HepG2 (cell line): ENCODE results near the gene ENG. TPM values are rescaled to one million over a fixed set of nuclear protein-coding genes. Genes with fewer than 3 reads are reported as not detected.

Source experiments
- AHDC1 ChIP-seq: sonication (generic); formaldehyde crosslinking; IDR thresholded peaks from 2 replicates; pipeline ENCODE4 v1.5.1; 2020; ENCODE audit warnings: mild to moderate bottlenecking, missing genetic modification reagents, borderline replicate concordance
- ATAD3A ChIP-seq: sonication (generic); formaldehyde crosslinking; IDR thresholded peaks from 2 replicates; pipeline ENCODE4 v1.4.0; 2020; ENCODE audit warnings: missing genetic modification reagents
- ATF6 ChIP-seq: sonication (generic); formaldehyde crosslinking; conservative IDR thresholded peaks from 2 replicates; pipeline ENCODE4 v1.4.0; 2020; ENCODE audit warnings: missing genetic modification reagents
- FOSL2 ChIP-seq: sonication (generic); formaldehyde crosslinking; IDR thresholded peaks from 2 replicates; pipeline ENCODE4 v1.4.0; 2020; ENCODE audit warnings: missing genetic modification reagents
- FOXA1 ChIP-seq, 2 experiments: fragments of 450-650 bp in 1 of 2; sonication (generic) in 1 of 2; formaldehyde crosslinking in 1 of 2; IDR thresholded peaks; 2 replicates each; pipeline versions ENCODE4 v1.4.0 to v1.6.1; 2016 to 2020; ENCODE audit warnings: missing genetic modification reagents in 1 of 2
- ISL2 ChIP-seq: sonication (generic); formaldehyde crosslinking; IDR thresholded peaks from 2 replicates; pipeline ENCODE4 v1.5.0; 2020; ENCODE audit warnings: missing genetic modification reagents
- JUNB ChIP-seq: sonication (generic); formaldehyde crosslinking; IDR thresholded peaks from 2 replicates; pipeline ENCODE4 v1.8.0; 2022; ENCODE audit warnings: missing genetic modification reagents, mild to moderate bottlenecking, borderline replicate concordance
- RAD51 ChIP-seq: fragments of 450-650 bp; IDR thresholded peaks from 2 replicates; pipeline ENCODE4 v1.6.1; 2016; ENCODE audit warnings: borderline replicate concordance
- TBP ChIP-seq: sonication (generic); formaldehyde crosslinking; IDR thresholded peaks from 2 replicates; pipeline ENCODE4 v1.5.0; 2020; ENCODE audit warnings: missing genetic modification reagents
- TEAD2 ChIP-seq: sonication (generic); formaldehyde crosslinking; IDR thresholded peaks from 2 replicates; pipeline ENCODE4 v1.9.0; 2021; ENCODE audit warnings: missing genetic modification reagents
- TEF ChIP-seq: sonication (generic); formaldehyde crosslinking; IDR thresholded peaks from 2 replicates; pipeline ENCODE4 v1.5.0; 2020; ENCODE audit warnings: missing genetic modification reagents
- YEATS2 ChIP-seq: sonication (generic); formaldehyde crosslinking; IDR thresholded peaks from 2 replicates; pipeline ENCODE4 v1.4.0; 2020; ENCODE audit warnings: missing genetic modification reagents, borderline replicate concordance
- ZBTB1 ChIP-seq: sonication (generic); formaldehyde crosslinking; IDR thresholded peaks from 2 replicates; pipeline ENCODE4 v1.4.0; 2020; ENCODE audit warnings: missing genetic modification reagents, borderline replicate concordance
- ZBTB2 ChIP-seq: sonication (generic); formaldehyde crosslinking; IDR thresholded peaks from 2 replicates; pipeline ENCODE4 v1.8.0; 2022; ENCODE audit warnings: low read depth, missing genetic modification reagents
- ZBTB3 ChIP-seq: sonication (generic); formaldehyde crosslinking; IDR thresholded peaks from 2 replicates; pipeline ENCODE4 v1.4.0; 2020; ENCODE audit warnings: low read depth, mild to moderate bottlenecking, moderate library complexity, missing genetic modification reagents, borderline replicate concordance
- ZFP37 ChIP-seq: sonication (generic); formaldehyde crosslinking; IDR thresholded peaks from 2 replicates; pipeline ENCODE4 v1.4.0; 2020; ENCODE audit warnings: missing genetic modification reagents, borderline replicate concordance
- ZFP82 ChIP-seq: sonication (generic); formaldehyde crosslinking; IDR thresholded peaks from 2 replicates; pipeline ENCODE4 v1.5.1; 2020; ENCODE audit warnings: mild to moderate bottlenecking, missing genetic modification reagents, borderline replicate concordance
- ZKSCAN8 ChIP-seq: IDR thresholded peaks from 2 replicates; pipeline ENCODE4 v1.6.1; 2016; ENCODE audit warnings: borderline replicate concordance, missing genetic modification reagents, missing compliant biosample characterization
- ZNF224 ChIP-seq: sonication (generic); formaldehyde crosslinking; IDR thresholded peaks from 2 replicates; pipeline ENCODE4 v1.5.0; 2020; ENCODE audit warnings: mild to moderate bottlenecking, missing genetic modification reagents
- ZNF382 ChIP-seq: sonication (generic); formaldehyde crosslinking; IDR thresholded peaks from 2 replicates; pipeline ENCODE4 v1.5.0; 2020; ENCODE audit warnings: missing genetic modification reagents, mild to moderate bottlenecking, borderline replicate concordance
- polyA plus RNA-seq, 8 experiments: library from polyadenylated mRNA; depleted of rRNA in 3 of 8; stranded (reverse) in 7 of 8; unstranded in 1 of 8; fragments of >200 nt; fragmentation: Illumina TruSeq in 4 of 8; extraction: Trizol in 4 of 8; gene quantifications; 2 replicates each; pipeline versions ENCODE4 v1.2.1 to v1.2.3, GENCODE V29; 2011 to 2016; ENCODE audit warnings: low read depth in 4 of 8, missing spikeins in 1 of 8, mixed read lengths in 1 of 8; ENCODE audit not compliant: insufficient read depth in 1 of 8
- total RNA-seq, 5 experiments: library from RNA; depleted of rRNA; stranded (reverse); fragments of >200 nt; fragmentation: Illumina TruSeq; extraction: Trizol; gene quantifications; 2 replicates each; pipeline ENCODE4 v1.2.3, GENCODE V29; 2016; ENCODE audit warnings: low read depth in 1 of 5

The ENG gene
- total and polyA plus RNA-seq, 2 of the 13 experiments (the other 11 are each of a cell fraction or from before 2014, with no cell fraction given), result 0.02 to 1.1 TPM

- TF ChIP-seq ZBTB3 (CRISPR knock-in tag) (peak; percentile 84; the same call in 1 of the 2 replicates), TEAD2 (CRISPR knock-in tag) (no peak), TEF (CRISPR knock-in tag) (no peak), ISL2 (CRISPR knock-in tag) (no peak), ATAD3A (no peak), FOSL2 (peak; percentile 89), ZFP82 (CRISPR knock-in tag) (no peak), YEATS2 (no peak), ZFP37 (CRISPR knock-in tag) (no peak), ZKSCAN8 (CRISPR knock-in tag) (peak; percentile 63; the same call in 1 of the 2 replicates), ZNF382 (CRISPR knock-in tag) (no peak), ATF6 (CRISPR knock-in tag) (no peak), ZBTB2 (CRISPR knock-in tag) (no peak), FOXA1 (IDR thresholded peaks at IDR 0.05) (no peak), FOXA1 (CRISPR knock-in tag; IDR thresholded peaks at IDR 0.05) (peak; percentile 29; the same call in 1 of the 2 replicates), ZNF224 (CRISPR knock-in tag) (no peak), JUNB (CRISPR knock-in tag) (no peak), AHDC1 (CRISPR knock-in tag) (peak; percentile 29; the same call in 1 of the 2 replicates), TBP (no peak), RAD51 (peak; percentile 43; the same call in 1 of the 2 replicates), ZBTB1 (no peak)
These were observed 5.5 kb downstream of the ENG start (continued) for GRCh38 chr9:127848756-127849504.
